AG09319 (cell line): ENCODE data around the gene MAOA.
"Not testable (repeated sequence)": the region's sequence is repeated elsewhere in the genome, so short reads cannot be mapped to it uniquely, and the experiment has no call there.

Source experiments
- DNase-seq: peaks from one replicate; pipeline ENCODE4 v3.0.0-alpha.2; 2010; ENCODE audit warnings: low read depth; ENCODE audit errors: extremely low read depth
- TF ChIP-seq, protein P1 (sequence below): IDR thresholded peaks from 2 replicates; pipeline ENCODE4 v1.5.1; 2011; ENCODE audit warnings: low read depth, mild to moderate bottlenecking, inconsistent platforms, low read length, moderate library complexity

MAOA gene

GRCh38 chrX:43656005-43656494, at the start of gene MAOA:
Gene MAOA, plus strand, starts transcription at chrX:43656299. Its CDS starts 43 bp downstream, at chrX:43656342.
- DNase-seq, result no peak
- TF ChIP-seq, protein P1, sequence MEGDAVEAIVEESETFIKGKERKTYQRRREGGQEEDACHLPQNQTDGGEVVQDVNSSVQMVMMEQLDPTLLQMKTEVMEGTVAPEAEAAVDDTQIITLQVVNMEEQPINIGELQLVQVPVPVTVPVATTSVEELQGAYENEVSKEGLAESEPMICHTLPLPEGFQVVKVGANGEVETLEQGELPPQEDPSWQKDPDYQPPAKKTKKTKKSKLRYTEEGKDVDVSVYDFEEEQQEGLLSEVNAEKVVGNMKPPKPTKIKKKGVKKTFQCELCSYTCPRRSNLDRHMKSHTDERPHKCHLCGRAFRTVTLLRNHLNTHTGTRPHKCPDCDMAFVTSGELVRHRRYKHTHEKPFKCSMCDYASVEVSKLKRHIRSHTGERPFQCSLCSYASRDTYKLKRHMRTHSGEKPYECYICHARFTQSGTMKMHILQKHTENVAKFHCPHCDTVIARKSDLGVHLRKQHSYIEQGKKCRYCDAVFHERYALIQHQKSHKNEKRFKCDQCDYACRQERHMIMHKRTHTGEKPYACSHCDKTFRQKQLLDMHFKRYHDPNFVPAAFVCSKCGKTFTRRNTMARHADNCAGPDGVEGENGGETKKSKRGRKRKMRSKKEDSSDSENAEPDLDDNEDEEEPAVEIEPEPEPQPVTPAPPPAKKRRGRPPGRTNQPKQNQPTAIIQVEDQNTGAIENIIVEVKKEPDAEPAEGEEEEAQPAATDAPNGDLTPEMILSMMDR, result no peak

DNA sequence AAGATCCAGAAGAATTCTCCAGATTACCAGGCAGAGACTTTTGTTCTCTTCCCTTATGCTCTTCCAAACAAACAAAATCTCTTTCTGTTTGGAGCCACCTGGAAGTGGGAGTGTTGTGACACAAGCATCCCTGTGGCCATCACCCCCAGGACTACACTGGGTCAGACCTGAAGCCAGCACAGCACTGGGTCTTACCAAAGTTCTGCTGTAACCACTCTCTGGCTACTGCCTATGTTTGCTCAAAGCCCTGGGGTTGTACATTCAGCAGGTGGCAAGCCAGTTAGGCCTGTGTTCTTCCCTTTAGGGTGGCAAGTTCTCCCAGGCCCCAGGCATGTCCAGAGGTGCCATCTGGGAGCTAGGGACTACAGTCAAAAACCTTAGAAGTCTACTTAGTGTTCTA, 43.7 kb upstream of the MAOA start:
- TF ChIP-seq, protein P1, result no peak
- DNase-seq, result no peak

- TF ChIP-seq, protein P1, result no peak
- no peak for DNase-seq
Observed at GRCh38 chrX:43615660-43616059, 40.4 kb upstream of the MAOA start.

DNA sequence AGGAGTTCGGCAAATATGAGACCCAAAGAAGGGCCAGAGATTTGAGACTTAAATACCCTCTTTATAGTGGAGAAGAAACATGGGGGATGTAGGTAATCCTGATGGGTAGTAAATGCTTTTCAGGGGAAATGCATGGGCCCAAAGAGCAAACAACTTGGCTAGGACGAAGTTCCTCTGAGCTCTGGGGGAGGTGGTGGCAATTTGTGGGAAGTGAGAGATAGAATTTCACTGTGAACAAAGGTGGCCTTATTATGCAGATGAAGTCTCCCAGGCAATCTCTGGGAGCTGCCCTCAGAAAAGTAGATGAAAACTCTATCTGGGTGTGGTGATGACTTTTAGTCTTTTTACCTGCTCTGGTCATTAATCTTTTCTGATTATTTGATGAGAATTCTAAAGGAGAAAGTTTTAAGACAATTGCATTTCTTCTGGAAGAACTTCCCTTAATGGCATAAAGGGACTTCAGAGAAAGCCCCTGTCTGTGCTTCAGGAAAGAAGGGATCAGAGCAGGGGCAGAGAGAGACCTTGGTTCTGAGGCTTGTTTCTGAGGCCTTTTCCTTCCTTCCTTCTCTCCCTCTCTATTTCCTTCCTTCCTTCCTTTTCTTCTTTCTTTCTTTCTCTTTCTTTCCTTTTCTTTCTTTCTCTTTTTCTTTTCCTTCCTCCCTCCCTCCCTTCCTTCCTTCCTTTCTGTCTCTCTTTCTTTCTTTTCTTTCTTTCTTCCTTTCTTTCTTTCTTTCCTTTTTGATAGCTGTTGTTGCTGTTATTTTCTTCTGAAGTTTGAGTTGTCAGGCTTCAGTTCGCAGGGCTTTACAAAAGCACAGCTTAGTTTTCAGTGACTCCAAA, 37.5 kb upstream of the MAOA start:
- TF ChIP-seq, protein P1, result no peak
- DNase-seq, result no peak

DNA sequence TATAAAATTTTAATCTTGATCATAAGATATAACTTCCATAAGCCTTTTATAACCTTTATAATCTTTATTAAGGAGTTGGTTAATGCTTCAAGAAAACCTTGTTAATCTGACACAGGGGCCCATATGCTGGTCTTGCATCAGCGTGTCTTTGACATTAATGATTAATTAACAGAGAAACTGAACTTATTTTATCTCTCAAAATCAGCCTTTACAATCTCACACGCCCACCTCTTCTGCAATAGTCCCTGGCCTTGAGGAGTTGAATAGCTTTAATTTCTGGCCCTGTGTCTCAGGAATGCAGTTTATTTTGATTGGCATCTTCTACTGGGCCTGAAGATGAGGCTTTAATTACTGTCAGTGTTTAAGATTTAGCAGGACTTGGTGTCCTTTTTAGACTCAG, 36.2 kb upstream of the MAOA start:
- DNase-seq, result not testable (repeated sequence)

DNA sequence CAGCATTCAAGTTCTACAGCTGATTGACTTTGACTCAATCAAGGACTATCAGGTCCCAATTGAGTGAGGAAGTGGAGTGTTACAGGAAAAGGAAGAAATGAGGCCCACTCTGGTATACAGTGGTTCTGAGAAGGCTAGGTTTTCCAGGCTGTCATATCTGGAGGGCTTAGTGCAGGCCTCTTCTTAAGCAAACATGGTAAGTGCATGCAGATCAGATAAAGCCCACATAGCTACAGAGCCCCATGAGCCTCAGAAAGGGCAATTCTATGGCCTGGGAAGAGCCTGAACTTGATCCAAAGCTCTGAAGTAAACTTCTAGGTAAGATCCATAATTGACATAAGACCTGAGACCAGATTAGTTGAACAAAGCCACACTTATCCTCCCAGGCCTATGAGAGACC, 29.0 kb upstream of the MAOA start:
- DNase-seq, result no peak
- TF ChIP-seq, protein P1, result no peak

DNA sequence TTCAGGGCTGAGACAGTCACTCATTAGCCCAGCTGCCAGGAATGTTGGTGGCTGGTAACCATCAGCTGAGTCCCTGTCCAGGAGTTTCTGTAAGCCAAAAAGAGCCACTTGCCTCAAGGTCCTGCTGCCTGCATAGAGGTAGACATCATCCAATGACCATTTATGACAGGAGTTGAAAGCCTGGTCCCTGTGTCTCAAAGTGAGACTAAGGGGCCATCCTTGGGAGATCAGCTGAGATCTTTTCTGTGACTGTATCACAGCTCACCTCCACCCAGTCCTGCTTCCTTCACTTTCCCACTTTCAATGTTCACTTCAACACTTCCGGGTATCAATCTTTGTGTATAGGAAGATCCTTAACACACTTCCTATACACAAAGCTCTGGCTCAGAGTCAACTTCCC, 28.4 kb upstream of the MAOA start:
- TF ChIP-seq, protein P1, result no peak
- no peak for DNase-seq

DNA sequence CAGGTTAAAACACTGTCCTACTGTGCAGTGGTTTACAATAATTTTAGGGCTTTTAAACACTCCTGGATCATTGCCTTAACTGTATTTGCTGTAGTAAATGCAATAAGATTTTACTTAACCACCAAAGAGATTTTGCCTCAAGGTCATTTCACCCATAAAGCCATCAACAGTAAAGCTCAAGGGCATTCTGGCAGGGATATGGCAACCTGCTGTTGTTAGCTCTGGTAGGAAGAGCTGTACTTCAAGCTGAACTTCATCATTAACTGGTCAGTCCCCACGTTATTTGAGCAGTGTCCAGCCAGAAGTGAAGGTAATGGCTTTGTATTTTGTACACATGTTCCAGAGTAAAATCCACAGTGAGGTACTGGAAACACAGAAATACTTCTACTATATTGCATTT, 26.9 kb upstream of the MAOA start:
- TF ChIP-seq, protein P1, result no peak
- DNase-seq, result no peak
